K562 (cell line): ENCODE results near the gene HSPA4. TPM values are rescaled to one million over a fixed set of nuclear protein-coding genes. Genes with fewer than 3 reads are reported as not detected.

ENCODE experiments used
- EWSR1 ChIP-seq: fragments of 450-650 bp; IDR thresholded peaks from 2 replicates; pipeline ENCODE4 v1.6.1; 2018; ENCODE audit warnings: borderline replicate concordance, mild to moderate bottlenecking, low read depth, moderate library complexity; ENCODE audit not compliant: partially characterized antibody
- FOXM1 ChIP-seq, 2 experiments: fragments of 450-650 bp in 1 of 2; sonication (generic) in 1 of 2; formaldehyde crosslinking in 1 of 2; IDR thresholded peaks; 2 replicates each; pipeline versions ENCODE4 v1.6.1 to v1.9.0; 2017 to 2022; ENCODE audit warnings: low read depth in 2 of 2, mild to moderate bottlenecking in 2 of 2, missing genetic modification reagents in 1 of 2, moderate library complexity in 1 of 2
- JUND ChIP-seq, 2 experiments: IDR thresholded peaks; 2 replicates in 1 of 2; 3 replicates in 1 of 2; pipeline ENCODE4 v1.6.1; 2011; ENCODE audit warnings: borderline replicate concordance in 2 of 2, low read depth in 2 of 2, low read length in 2 of 2, improper control_type of control experiment in 1 of 2, missing biosample characterization in 1 of 2, missing genetic modification characterization in 1 of 2, missing genetic modification reagents in 1 of 2
- MAFF ChIP-seq: IDR thresholded peaks from 2 replicates; pipeline ENCODE4 v1.6.1; 2012; ENCODE audit warnings: low read length, improper control_type of control experiment
- NCOA2 ChIP-seq, 2 experiments: fragments of 450-650 bp; IDR thresholded peaks; 2 replicates each; pipeline ENCODE4 v1.6.1; 2018; ENCODE audit warnings: mild to moderate bottlenecking in 2 of 2, moderate library complexity in 1 of 2; ENCODE audit not compliant: partially characterized antibody in 2 of 2
- PPARD ChIP-seq: fragments of 250-450 bp; sonication (Bioruptor Pico); IDR thresholded peaks from 2 replicates; pipeline ENCODE4 v1.8.0; 2022; ENCODE audit warnings: inconsistent platforms, mild to moderate bottlenecking, moderate library complexity
- RAD21 ChIP-seq, 2 experiments: fragments of 250-450 bp in 1 of 2; fragments of 450-650 bp in 1 of 2; sonication (Bioruptor Pico) in 1 of 2; formaldehyde crosslinking in 1 of 2; IDR thresholded peaks in 1 of 2; conservative IDR thresholded peaks in 1 of 2; 2 replicates each; pipeline versions ENCODE4 v1.4.0 to v1.8.0; 2020 to 2022; ENCODE audit warnings: mild to moderate bottlenecking in 2 of 2, moderate library complexity in 1 of 2
- SMARCA4 ChIP-seq: fragments of 450-650 bp; IDR thresholded peaks from 2 replicates; pipeline ENCODE4 v1.6.1; 2016
- TAF7 ChIP-seq: fragments of 450-650 bp; IDR thresholded peaks from 2 replicates; pipeline ENCODE4 v1.6.1; 2016; ENCODE audit warnings: missing genetic modification characterization, missing compliant biosample characterization
- THRB ChIP-seq: fragments of 450-650 bp; formaldehyde crosslinking; conservative IDR thresholded peaks from 2 replicates; pipeline ENCODE4 v1.4.0; 2022; ENCODE audit warnings: mild to moderate bottlenecking, missing genetic modification characterization
- U2AF2 ChIP-seq: fragments of 200-400 bp; formaldehyde crosslinking; optimal IDR thresholded peaks from 2 replicates; pipeline ENCODE3; 2017; ENCODE audit warnings: low read depth, mild to moderate bottlenecking, low read length
- ZNF212 ChIP-seq: fragments of 450-650 bp; formaldehyde crosslinking; IDR thresholded peaks from 2 replicates; pipeline ENCODE4 v1.4.0; 2020; ENCODE audit warnings: mild to moderate bottlenecking
- ZNF431 ChIP-seq: sonication (generic); formaldehyde crosslinking; IDR thresholded peaks from 2 replicates; pipeline ENCODE4 v1.8.0; 2022; ENCODE audit warnings: mild to moderate bottlenecking, missing genetic modification reagents
- ZNF764 ChIP-seq: fragments of 250-450 bp; sonication (Bioruptor Pico); IDR thresholded peaks from 2 replicates; pipeline ENCODE4 v1.4.0; 2020; ENCODE audit warnings: low read depth, mild to moderate bottlenecking, moderate library complexity
- polyA plus RNA-seq, 8 experiments: library from polyadenylated mRNA; depleted of rRNA in 4 of 8; stranded (reverse) in 5 of 8; unstranded in 3 of 8; fragments of >200 nt; fragmentation: Nextera tagmentation in 2 of 8; fragmentation: Illumina TruSeq in 1 of 8; extraction: Ambion mirVana in 2 of 8; extraction: Trizol in 1 of 8; gene quantifications; 2 replicates each; pipeline versions ENCODE4 v1.2.1 to v1.2.3, GENCODE V29; 2011 to 2014; ENCODE audit warnings: inconsistent platforms in 1 of 8, missing spikeins in 1 of 8
- total RNA-seq, 7 experiments: library from RNA; depleted of rRNA in 6 of 7; stranded (reverse); fragments of >200 nt in 6 of 7; fragmentation: Illumina TruSeq in 2 of 7; extraction: Trizol in 2 of 7; gene quantifications; 2 replicates each; pipeline versions ENCODE4 v1.2.1 to v1.2.3, GENCODE V29; 2011 to 2021; ENCODE audit warnings: low replicate concordance in 1 of 7
- TF ChIP-seq, protein P1 (sequence below): fragments of 450-650 bp; IDR thresholded peaks from 2 replicates; pipeline ENCODE4 v1.6.1; 2016; ENCODE audit warnings: low read depth

Gene HSPA4
- total and polyA plus RNA-seq, 9 of the 15 experiments (the other 6 are each of a cell fraction or from before 2014, with no cell fraction given), result 90.3 to 286 (median 148) TPM

DNA sequence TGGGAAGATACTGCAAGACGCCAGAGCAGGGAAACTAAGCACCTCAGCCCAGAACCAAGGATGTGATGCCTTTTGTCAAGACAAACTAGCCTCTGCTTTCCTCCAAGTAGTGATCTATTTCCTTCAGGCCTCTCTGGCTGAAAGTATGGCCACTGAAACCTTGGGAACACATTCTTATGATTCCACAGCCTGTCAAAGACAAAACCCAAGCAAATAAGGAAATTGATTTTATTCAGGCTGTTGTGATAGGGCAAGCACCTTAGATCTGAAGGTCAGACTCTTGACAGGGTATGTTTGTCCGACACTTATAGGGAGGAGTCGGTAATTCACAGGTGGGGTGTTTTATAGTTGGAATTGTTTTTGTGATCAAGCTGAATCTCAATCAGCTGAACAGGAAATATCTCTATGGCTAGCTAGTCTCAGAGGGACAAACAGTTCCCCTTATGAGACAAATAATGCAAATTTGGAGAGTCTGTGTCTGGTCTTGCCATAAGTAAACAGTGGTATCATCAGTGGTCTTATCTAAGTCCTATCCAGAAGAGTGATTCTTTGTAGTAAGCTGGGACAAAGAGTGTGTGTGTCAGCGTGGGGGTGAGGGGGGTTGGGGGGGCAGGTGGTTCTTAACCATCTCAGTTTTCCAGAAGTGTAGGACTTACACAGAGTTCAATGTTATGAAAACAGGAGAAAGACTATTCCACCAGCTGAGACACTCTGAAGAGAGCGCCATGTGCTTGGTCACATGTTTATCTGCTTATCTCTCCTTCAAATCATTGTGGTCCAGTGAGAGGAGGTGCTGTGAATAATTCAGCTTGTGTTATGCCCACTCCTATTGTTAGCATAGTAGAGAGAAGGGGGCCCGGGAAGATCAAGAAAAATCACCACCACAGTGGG is 18.7 kb upstream of the HSPA4 start (continued):
- TF ChIP-seq THRB (CRISPR knock-in tag), result no peak
- TF ChIP-seq TAF7 (tag), result no peak
- TF ChIP-seq EWSR1, result no peak
- TF ChIP-seq NCOA2 (IDR thresholded peaks at IDR 0.05; ENCODE audit: partially characterized antibody in 2 of 2), result no peak
- TF ChIP-seq ZNF764 (CRISPR knock-in tag), result no peak
- no peak for TF ChIP-seq ZNF212 (CRISPR knock-in tag)
- peak; percentile 38; the same call in 1 of the 2 replicates for TF ChIP-seq FOXM1 (IDR thresholded peaks at IDR 0.05; ENCODE audit: low read depth)
- TF ChIP-seq FOXM1 (CRISPR knock-in tag; IDR thresholded peaks at IDR 0.05; ENCODE audit: low read depth), result no peak
- no peak for TF ChIP-seq MAFF
- TF ChIP-seq RAD21 (CRISPR knock-in tag; conservative IDR thresholded peaks at IDR 0.05 in 1 of 2, IDR thresholded peaks at IDR 0.05 in 1 of 2), result no peak
- no peak for TF ChIP-seq ZNF431
- TF ChIP-seq, protein P1, sequence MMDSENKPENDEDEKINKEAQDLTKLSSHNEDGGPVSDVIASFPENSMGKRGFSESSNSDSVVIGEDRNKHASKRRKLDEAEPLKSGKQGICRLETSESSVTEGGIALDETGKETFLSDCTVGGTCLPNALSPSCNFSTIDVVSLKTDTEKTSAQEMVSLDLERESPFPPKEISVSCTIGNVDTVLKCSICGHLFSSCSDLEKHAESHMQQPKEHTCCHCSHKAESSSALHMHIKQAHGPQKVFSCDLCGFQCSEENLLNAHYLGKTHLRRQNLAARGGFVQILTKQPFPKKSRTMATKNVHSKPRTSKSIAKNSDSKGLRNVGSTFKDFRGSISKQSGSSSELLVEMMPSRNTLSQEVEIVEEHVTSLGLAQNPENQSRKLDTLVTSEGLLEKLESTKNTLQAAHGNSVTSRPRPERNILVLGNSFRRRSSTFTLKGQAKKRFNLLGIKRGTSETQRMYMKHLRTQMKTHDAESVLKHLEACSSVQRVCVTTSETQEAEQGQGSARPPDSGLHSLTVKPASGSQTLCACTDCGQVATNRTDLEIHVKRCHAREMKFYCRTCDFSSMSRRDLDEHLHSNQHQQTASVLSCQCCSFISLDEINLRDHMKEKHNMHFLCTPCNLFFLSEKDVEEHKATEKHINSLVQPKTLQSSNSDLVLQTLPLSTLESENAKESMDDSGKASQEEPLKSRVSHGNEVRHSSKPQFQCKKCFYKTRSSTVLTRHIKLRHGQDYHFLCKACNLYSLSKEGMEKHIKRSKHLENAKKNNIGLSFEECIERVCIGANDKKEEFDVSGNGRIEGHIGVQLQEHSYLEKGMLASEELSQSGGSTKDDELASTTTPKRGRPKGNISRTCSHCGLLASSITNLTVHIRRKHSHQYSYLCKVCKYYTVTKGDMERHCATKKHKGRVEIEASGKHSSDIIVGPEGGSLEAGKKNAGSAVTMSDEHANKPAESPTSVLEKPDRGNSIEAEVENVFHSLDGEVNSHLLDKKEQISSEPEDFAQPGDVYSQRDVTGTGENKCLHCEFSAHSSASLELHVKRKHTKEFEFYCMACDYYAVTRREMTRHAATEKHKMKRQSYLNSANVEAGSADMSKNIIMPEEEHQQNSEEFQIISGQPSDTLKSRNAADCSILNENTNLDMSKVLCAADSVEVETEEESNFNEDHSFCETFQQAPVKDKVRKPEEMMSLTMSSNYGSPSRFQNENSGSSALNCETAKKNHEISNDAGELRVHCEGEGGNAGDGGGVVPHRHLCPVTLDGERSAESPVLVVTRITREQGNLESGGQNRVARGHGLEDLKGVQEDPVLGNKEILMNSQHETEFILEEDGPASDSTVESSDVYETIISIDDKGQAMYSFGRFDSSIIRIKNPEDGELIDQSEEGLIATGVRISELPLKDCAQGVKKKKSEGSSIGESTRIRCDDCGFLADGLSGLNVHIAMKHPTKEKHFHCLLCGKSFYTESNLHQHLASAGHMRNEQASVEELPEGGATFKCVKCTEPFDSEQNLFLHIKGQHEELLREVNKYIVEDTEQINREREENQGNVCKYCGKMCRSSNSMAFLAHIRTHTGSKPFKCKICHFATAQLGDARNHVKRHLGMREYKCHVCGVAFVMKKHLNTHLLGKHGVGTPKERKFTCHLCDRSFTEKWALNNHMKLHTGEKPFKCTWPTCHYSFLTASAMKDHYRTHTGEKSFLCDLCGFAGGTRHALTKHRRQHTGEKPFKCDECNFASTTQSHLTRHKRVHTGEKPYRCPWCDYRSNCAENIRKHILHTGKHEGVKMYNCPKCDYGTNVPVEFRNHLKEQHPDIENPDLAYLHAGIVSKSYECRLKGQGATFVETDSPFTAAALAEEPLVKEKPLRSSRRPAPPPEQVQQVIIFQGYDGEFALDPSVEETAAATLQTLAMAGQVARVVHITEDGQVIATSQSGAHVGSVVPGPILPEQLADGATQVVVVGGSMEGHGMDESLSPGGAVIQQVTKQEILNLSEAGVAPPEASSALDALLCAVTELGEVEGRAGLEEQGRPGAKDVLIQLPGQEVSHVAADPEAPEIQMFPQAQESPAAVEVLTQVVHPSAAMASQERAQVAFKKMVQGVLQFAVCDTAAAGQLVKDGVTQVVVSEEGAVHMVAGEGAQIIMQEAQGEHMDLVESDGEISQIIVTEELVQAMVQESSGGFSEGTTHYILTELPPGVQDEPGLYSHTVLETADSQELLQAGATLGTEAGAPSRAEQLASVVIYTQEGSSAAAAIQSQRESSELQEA, result no peak
- no peak for TF ChIP-seq JUND (IDR thresholded peaks at IDR 0.05; ENCODE audit: borderline replicate concordance, low read depth, low read length)
- no peak for TF ChIP-seq JUND (tag; IDR thresholded peaks at IDR 0.05; ENCODE audit: borderline replicate concordance, low read depth, low read length)
- TF ChIP-seq SMARCA4, result peak; percentile 46; the same call in 1 of the 2 replicates
- no peak for TF ChIP-seq PPARD (CRISPR knock-in tag)
- TF ChIP-seq U2AF2, result no peak
